ENCODE measurements around the gene ZBTB43. TPM values are rescaled to one million over a fixed set of nuclear protein-coding genes. Genes with fewer than 3 reads are reported as not detected.

ZBTB43 gene
- total and polyA plus RNA-seq, 4 donors = 4.6 to 64.3 (median 14.5) TPM

- DNase-seq = no peak
- Histone ChIP-seq H3K4me1 (ENCODE audit: control insufficient read depth in 5 of 5, insufficient read depth in 5 of 5, low read length in 5 of 5) (no peaks in the 10 kb centered on the region), H3K27me3 (ENCODE audit: control insufficient read depth in 3 of 3, insufficient read depth in 3 of 3, low read length in 2 of 3) (no peaks in the 10 kb centered on the region), H3K9ac (ENCODE audit: insufficient read depth in 1 of 2, low read length in 2 of 2) (no peak overlapping the region), H3K36me3 (ENCODE audit: control insufficient read depth in 4 of 4, insufficient read depth in 4 of 4, low read length in 4 of 4) (no peaks in the 10 kb centered on the region), H3K9me3 (ENCODE audit: control insufficient read depth in 4 of 4, insufficient read depth in 3 of 4, low read length in 3 of 4) (peaks cover 0 to 2% (median 0%) of the 10 kb centered on the region in 4 donors), H3K4me3 (no peak overlapping the region), H3K27ac (ENCODE audit: low read depth in 1 of 2, low read length in 1 of 2) (no peak overlapping the region)
- whole genome bisulfite sequencing, 2 donors = 83 to 88% methylated on average over 7 of the region's 7 CpGs
- ATAC-seq (ENCODE audit: insufficient read depth, low FRiP score) = no peak
- TF ChIP-seq CTCF (IDR thresholded peaks at IDR 0.05; ENCODE audit: control extremely low read depth, extremely low read depth) = no peak
These were observed 41.6 kb upstream of the ZBTB43 start for GRCh38 chr9:126763130-126763764.

DNA sequence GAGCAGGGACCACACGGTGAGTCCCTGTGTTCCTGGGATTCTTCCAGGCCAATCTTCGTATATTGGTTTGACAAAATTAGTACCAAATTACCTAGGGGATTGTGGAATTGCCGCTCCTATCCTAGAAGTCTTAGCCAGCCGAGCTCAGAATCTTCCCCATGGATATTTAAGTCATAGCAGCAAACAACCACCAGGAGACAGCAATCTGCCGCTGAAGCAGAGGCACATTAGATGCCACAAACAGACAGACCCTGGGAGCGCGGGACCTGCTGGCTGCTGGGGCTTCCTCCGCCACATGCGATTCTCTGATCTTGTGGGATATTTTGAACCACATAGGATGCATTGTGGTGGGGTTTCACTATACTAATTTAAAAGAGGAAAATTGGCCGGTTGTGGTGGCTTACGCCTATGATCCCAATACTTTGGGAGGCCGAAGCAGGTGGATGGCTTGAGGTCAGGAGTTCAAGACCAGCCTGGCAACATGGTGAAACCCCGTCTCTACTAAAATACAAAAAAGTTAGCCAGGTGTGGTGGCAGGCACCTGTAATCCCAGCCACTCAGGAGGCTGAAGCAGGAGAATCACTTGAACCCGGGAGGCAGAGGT is 31.7 kb upstream of the ZBTB43 start:
- 55 to 59% methylated on average over 14 of the region's 14 CpGs for WGBS, 2 donors

DNA sequence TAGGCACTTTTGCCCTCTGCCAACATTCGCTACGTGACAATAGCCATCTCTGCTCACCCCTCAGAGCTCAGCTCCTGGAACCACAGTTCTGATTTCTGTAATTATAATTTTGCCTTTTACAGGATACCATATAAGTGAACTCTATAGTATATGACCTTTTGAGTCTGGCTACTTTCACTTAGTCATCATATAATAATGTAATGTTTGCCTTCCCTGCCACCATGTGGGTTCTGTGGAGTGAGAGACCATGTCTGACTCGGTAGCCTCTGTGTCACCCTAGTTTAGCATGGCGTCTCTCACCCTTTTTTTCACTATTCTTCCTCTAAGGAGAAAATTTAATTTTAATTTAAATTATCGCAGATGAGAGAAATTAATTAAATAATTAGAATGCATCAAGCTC is 28.9 kb upstream of the ZBTB43 start:
- H3K27ac ChIP-seq (ENCODE audit: low read depth in 1 of 2, low read length in 1 of 2) = no peak overlapping the region
- 91 to 92% methylated on average over 5 of the region's 5 CpGs for WGBS, 2 donors
- TF ChIP-seq CTCF (IDR thresholded peaks at IDR 0.05; ENCODE audit: control extremely low read depth, extremely low read depth) = no peak
- H3K9me3 ChIP-seq (ENCODE audit: control insufficient read depth in 4 of 4, insufficient read depth in 3 of 4, low read length in 3 of 4) = no peaks in the 10 kb centered on the region
- no peak for DNase-seq
- no peak overlapping the region for H3K9ac ChIP-seq (ENCODE audit: insufficient read depth in 1 of 2, low read length in 2 of 2)
- H3K4me1 ChIP-seq (ENCODE audit: control insufficient read depth in 5 of 5, insufficient read depth in 5 of 5, low read length in 5 of 5) = no peaks in the 10 kb centered on the region
- ATAC-seq (ENCODE audit: insufficient read depth, low FRiP score) = no peak
- no peaks in the 10 kb centered on the region for H3K36me3 ChIP-seq (ENCODE audit: control insufficient read depth in 4 of 4, insufficient read depth in 4 of 4, low read length in 4 of 4)
- peaks cover 0 to 18% (median 0%) of the 10 kb centered on the region in 3 donors for H3K27me3 ChIP-seq (ENCODE audit: control insufficient read depth in 3 of 3, insufficient read depth in 3 of 3, low read length in 2 of 3)
- no peak overlapping the region for H3K4me3 ChIP-seq

More for the DNA sequence above, 31.7 kb upstream of the ZBTB43 start:
- H3K9ac ChIP-seq (ENCODE audit: insufficient read depth in 1 of 2, low read length in 2 of 2) = no peak overlapping the region
- H3K27me3 ChIP-seq (ENCODE audit: control insufficient read depth in 3 of 3, insufficient read depth in 3 of 3, low read length in 2 of 3) = peaks cover 0 to 16% (median 0%) of the 10 kb centered on the region in 3 donors
- no peaks in the 10 kb centered on the region for H3K36me3 ChIP-seq (ENCODE audit: control insufficient read depth in 4 of 4, insufficient read depth in 4 of 4, low read length in 4 of 4)
- no peak overlapping the region for H3K27ac ChIP-seq (ENCODE audit: low read depth in 1 of 2, low read length in 1 of 2)
- H3K4me1 ChIP-seq (ENCODE audit: control insufficient read depth in 5 of 5, insufficient read depth in 5 of 5, low read length in 5 of 5) = no peaks in the 10 kb centered on the region
- no peak for DNase-seq
- H3K4me3 ChIP-seq = no peak overlapping the region
- peaks cover 0 to 3% (median 0%) of the 10 kb centered on the region in 4 donors for H3K9me3 ChIP-seq (ENCODE audit: control insufficient read depth in 4 of 4, insufficient read depth in 3 of 4, low read length in 3 of 4)
- TF ChIP-seq CTCF (IDR thresholded peaks at IDR 0.05; ENCODE audit: control extremely low read depth, extremely low read depth) = no peak
- no peak for ATAC-seq (ENCODE audit: insufficient read depth, low FRiP score)
